Esophagus mucosa (tissue), 1 donor: ENCODE data around the gene BET1. TPM values are rescaled to one million over a fixed set of nuclear protein-coding genes. Genes with fewer than 3 reads are reported as not detected.

Experiments
- ATAC-seq: fragments of 200-7000 bp; cut with Tn5 transposase; one replicate; pipeline ENCODE4 v1.9.1; 2020
- total RNA-seq: library from RNA; stranded (reverse); gene quantifications from one replicate; pipeline ENCODE4 v1.2.4, GENCODE V29; 2023
- donor health status: DM: yes; HTN: yes; CAD: no.

BET1 gene
- total RNA-seq, 1 donor from 2014 or later, result 12.2 TPM

DNA sequence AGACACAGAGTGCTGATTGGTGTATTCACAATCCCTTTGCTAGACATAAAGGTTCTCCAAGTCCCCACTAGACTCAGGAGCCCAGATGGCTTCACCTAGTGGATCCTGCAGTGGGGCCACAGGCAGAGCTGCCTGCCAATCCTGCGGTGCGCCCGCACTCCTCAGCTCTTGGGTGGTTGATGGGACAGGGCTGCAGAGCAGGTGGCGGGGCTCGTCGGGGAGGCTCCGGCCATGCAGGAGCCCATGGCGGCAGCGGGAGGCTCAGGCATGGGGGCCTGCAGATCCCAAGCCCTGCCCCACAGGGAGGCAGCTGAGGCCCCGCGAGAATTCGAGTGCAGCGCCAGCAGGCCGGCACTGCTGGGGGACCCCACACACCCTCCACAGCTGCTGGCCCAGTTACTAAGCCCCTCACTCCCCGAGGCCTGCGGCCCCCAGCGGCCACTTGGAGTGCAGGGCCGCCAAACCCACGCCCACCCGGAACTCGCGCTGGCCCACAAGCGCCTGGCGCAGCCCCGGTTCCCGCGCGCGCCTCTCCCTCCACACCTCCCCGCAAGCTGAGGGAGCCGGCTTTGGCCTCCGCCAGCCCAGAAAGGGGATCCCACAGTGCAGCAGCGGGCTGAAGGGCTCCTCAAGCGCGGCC is 7.7 kb upstream of the BET1 start:
- ATAC-seq, result no peak

DNA sequence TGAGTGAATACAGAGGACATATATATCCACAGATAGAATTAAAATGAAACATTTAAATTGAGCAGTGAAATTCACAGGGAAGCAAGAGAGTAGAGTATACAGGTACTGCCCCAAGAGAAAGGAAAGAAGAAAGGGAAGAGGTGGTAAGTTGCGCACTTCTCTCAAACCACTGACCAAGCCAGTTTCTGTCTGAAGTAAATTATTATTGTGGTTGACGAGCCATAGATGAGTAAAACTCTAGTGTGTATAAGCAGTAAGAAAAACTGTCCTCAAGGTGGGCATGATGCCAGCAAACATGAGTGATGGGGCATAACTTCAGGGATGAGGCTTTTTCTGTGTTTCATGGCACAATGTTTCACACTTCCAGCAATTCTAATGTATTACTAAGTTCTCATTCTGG is 4.4 kb upstream of the BET1 start:
- no peak for ATAC-seq

DNA sequence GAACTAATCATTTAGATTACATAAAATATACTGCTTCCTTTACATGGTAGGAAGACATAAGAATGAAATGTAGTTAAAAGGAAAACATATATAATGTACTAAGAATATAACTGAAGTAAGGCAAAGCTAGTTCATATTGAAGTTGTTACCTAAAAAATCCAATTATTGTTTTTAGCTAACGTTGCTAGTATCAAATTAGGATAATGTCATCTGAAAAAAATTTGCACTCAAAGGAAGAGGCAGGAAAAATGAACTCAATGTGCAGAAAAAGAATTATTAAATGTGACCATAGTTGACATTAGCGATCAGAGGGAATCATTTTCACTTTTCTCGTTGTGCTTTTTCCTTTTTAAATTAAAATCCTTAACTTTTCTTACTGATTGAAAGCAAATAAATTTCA is 1.6 kb upstream of the BET1 start:
- ATAC-seq, result no peak

DNA sequence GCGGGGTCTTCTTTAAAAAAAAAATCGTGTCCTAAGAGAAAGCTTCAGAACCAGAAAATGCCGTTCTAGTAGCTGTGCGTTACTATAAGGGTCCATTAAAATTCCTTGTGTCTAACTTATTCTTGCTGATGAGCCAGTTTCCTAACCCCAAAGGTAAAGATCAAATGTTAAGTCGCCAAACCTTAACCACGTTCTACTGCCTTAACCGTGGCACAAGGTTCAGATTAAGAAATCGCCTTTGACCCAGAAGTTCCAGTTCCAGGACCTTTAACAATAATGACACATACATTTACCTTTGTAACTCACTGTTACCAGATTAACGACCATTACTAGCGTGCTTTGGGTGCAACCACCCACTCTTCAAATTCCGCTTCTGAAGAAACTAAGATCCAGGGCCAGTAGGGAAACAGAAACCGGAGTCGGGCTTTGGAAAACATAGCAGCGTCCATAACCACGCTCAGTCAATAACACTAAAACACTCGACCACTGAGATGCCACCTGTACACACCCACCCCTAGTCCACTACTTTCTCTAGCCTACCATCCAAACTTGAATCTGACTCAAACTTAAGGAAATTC is 620 bp downstream of the BET1 start:
- ATAC-seq, result peak; percentile 26

DNA sequence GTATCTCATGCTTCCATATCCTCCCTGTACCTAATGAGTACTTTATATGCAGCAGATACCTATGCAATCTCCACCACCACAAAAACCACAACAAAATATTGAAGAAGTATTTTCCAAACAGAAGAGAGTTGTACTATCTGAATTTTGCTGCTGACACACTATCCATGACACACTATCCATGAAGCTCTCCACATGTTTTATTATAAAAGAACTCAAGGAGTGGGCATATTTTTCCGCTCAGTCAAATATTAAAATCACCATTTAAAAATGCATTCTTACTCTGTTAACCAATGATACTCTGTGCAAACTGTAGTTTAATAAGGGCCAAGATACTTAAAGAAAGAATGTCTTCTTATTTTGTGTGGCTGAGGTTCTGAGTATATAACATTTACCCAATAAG is 2.8 kb downstream of the BET1 start:
- ATAC-seq, result no peak

DNA sequence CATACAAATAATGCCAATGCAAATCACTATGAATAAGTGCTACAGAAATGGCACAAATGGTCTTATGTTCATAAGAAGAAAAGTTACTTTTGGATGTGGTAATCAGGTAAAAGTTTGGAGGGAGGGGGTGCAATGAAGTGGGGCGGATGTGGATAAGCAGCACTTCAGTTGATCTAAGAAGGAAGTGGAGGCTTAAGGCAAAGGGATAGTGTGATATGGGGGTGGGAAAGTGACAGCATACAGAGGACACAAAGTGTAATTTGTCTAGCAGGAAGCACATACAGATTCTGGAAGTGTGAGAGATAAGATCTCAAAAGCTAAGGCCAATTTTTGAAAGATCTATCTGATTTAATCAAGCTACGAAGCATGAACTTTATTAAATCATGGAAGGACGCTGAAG is 6.3 kb downstream of the BET1 start:
- no peak for ATAC-seq

DNA sequence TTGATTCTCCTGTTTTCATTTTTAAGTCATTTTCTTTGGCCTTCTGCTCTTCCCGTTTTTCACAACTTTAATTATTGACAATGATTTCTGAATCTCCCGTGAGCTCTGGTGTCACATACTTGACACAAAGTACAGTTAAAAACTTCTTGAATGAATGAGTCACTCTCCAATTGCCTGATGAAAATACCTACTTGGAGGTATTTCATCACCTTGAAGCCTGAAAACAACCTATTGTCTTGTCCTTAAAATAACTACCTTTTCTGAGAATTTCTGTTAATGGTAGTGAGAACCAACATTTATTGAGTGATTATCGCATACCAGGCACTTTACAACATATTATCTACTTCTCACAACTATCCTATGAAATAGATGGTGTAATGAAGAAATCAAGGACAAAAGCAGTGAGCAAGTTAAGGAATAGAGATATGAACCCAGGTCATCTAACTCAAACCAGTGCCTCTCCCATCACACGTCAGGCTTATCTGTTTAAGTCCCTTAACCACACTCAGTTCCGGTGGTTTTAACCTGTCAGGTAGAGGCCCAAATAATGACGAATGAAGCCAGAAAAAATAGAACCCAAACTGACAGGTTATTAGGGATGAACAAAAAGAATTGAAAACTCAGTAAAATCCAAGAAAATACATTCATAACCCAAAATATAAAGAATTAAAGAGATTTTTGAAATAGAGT is 11.6 kb downstream of the BET1 start:
- ATAC-seq, result no peak

DNA sequence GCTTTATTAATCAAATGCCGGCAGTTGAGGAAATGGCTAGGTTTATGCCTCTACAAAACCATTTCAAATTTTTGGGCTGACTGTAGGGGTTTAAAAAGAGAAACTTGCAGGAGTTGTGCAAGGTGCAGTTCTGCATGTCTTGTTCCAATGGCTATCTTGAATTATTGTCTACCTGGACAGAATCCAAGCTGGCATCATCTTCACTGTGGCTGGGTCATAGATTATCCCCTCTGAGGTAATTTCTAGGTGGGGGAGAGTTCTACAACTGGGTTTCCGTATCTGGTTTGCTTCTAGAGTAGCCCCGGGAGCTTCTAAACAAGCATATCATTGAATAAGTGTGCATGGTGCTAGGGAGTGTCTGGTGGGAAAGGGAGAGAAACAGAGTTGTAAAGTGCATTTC is 16.9 kb downstream of the BET1 start:
- no peak for ATAC-seq

DNA sequence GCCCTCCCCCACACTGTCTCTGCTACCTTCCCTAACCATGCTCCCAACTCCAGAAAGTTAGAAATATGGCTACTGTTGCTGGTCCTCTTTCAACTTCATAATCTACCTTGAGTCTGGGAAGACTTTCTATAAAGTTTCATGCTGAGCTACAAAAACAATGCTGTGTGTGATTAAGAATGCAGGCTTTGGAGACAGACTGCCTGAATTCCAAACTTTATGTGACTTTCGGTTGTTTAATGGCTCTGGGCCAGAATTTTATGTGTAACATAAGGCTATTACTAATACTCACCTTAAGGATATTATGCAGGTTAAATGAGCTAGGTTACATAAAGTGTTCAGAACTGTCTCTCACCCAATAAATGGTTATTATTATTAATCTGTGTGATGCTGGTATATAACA is 19.1 kb downstream of the BET1 start:
- no peak for ATAC-seq

DNA sequence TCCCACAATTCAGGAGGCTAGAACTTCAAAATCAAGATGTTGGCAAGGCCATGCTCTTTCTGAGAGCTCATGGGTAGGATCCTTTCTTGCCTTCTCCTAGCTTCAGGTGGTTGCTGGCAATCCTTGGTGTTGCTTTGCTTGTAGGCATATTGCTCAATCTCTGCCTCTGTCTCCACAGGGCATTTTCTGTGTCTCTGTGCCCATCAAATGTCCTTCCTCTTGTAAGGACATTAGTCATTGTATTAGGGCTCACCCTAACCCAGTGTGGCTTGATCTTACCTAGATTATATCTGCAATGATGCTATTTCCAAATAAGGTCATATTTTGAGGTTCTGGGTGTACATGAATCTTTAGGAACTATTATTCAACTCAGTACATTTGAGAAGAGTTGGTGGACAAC is 20.1 kb downstream of the BET1 start:
- no peak for ATAC-seq

DNA sequence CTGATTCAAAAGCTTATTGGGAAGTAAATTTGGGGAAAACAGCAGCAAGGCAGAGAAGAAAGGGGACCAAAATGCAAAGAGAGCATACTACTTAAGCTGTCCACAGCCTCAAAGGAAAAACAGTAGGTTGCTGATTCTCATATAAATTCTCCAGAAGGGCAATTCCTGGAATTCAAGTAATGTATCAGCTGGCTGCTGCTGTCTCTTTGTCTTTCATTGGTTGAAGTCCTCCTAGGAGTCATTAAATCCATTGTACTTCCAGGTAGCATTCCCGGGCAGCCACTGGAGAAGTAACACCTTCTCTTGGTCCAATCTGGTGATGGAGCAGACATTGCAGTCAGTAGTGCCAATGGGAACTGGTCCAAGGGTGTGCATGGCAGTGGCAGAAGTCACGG is 22.7 kb downstream of the BET1 start:
- no peak for ATAC-seq

DNA sequence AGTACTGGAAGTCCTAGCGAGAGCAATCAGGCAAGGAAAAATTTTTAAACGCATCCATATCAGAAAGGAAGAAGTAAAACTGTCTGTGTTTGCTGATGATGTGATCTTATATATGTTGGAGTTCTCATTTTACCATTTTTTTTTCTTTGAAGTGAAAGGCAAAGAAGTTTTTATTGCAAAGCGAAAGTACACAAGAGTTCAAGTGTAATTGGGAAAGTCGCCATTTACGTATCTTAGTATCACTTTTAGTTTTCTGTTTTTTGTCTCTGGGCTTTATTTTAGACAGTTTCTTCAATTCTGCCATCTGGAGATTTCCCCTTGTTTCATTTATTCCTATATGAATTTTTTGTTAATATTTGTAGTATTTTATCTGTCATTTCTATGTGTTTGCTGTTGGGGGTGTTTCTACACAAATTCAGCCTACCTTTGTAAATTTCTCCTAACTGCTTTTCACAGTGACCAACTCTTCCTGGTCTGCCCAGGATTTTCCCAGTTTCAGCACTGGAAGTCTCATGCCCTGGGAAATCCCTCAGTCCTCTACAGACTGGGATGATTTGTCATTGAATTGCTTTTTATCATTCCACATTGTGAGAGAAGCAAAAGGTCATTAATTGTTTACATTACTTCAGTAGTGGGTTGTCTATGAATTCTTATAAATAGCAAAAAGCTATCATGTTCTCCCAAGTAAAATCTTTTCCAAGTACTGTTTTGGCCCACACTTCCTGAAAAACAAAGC is 23.2 kb downstream of the BET1 start:
- ATAC-seq, result no peak

DNA sequence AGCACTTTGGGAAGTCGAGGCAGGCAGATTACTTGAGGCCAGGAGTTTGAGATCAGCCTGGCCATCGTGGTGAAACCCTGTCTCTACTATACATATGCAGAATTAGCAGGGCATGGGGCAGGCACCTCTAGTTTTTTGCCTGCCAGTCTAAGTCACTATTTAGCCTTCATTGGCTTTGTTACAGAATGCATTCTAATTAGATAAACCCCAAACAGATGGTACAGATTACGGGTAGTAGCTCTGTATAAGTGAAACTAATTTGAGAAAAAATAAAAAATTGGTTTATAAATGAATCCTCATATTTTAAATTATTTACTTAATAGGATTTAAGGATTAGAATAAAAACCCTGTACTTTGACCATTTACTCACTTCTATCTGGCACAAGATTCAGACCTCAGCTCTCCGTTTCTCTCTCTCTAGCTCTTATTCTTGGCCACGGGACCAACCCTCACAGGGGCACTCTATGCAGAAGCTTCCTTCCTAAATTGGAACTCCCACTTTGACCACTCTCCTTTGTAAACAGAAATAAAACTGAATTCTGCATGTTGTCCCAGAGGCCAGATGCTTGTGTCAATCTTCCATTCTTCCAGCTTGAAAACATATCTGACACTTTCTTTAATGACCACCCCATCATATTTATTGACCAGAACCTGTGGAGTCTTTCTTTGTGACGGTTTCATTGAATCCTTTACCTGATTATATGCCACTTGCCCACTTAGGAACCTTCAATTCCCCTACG is 26.8 kb downstream of the BET1 start:
- ATAC-seq, result no peak

DNA sequence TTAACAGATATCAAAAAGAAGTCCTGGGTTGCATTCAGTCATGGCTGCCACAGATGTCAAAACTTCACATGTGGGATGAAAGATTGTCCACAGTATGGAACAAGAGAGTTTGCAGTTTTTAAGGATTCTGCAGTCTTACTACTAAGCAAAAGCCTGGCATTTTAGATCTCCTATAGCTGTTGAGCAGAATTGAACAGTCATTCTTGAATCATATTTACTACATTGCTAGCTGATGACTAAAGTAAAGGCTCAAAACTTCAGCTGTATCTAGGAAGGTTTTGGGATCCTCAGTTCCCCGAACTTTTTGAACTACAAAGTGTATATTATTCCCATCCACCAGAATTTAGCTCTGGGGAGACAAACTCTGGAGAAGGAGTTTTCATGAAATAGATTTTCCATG is 31.0 kb downstream of the BET1 start:
- ATAC-seq, result no peak

DNA sequence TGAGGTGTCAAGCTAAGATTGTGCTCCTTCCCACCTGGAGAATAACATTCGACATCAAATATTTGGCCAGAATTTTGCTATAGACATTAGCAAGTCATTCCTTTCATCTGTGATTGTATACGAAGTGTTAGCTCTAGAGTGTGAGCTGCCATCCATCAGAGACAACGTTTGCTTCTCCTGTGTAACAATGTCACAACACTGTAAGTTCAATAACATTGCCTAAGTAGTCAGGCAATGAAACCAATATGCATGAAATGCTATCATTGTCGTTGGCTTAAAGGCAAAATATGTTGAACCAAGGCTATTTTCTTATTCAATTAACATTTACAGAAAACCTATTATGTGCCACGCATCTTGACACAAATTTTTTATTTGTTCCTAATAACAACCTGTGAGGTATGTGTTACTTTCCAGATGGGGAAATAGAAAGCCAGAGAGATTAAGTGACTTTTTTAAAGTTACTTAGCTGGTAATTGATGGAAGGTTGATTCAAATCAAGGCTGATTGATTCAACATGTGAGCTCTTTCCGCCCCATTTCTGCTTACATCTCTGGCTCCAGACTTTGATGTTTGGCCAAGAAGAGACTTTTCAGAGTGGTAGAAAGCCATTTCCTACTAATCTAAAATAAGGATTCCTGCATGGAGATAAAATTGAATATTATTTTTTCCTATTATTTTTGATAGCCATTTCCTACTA is 32.0 kb downstream of the BET1 start:
- ATAC-seq, result no peak

DNA sequence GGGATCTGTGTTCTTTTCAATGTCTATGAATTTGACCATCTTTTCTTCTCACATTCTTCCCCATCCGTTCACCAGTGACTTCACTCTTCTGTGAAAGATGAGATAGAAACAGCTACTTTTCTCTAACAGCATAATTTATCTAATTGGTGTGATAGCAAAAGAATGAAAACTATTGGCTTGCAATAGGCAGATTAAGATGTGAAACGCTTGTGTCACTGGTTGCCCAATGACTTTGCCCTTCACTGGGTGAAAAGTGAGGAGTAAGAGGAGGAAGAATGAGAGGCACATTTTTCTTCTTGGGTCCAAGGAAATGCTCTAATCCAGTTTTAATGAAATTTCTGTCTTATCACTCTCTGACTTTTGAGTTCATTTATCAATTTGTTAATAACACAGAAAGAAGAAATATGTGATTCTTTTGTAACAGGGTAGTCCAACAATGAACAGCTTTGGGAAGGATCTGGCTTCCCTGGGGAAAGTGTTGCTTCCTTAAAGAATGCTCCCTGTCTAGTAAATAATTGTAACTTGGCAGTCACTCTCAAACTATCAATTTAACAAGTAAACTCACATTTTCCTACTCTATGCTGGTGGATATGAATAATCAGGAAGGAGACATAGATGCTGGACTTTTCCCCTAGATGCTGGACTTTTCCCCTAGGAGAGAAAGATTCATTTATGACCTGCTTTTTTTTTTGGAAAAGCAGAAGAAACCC is 35.1 kb downstream of the BET1 start:
- ATAC-seq, result no peak

DNA sequence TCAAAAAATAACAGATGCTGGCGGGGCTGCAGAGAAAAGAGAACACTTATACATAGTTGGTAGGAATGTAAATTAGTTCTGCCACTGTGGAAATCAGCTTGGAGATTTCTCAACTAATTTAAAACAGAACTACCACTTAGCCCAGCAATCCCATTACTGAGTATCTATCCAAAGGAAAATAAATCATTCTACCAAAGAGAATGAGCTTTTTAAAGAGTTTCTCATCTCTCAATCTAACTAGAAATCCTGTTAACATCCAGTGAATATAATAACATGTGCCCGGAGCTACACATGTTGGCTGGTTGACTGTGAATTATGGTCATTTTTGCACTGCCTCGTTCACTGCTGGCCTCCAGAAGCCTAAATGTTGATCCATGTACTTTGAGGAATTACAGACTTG is 39.3 kb downstream of the BET1 start:
- no peak for ATAC-seq

DNA sequence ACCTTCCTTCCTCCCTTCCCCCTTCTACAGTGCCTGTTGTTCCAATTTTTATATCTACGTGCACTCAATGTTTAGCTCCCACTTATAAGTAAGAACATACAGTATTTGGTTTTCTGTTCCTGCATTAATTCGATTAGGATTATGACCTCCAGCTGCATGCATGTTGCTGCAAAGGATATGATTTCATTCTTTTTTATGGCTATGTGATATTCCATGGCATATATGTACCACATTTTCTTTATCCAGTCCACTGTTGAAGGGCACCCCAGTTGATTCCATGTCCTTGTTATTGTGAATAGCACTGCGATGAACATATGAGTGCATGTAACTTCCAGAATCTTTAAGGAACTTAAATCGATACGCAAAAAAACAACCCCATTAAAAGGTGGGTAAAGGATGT is 39.9 kb downstream of the BET1 start:
- no peak for ATAC-seq

DNA sequence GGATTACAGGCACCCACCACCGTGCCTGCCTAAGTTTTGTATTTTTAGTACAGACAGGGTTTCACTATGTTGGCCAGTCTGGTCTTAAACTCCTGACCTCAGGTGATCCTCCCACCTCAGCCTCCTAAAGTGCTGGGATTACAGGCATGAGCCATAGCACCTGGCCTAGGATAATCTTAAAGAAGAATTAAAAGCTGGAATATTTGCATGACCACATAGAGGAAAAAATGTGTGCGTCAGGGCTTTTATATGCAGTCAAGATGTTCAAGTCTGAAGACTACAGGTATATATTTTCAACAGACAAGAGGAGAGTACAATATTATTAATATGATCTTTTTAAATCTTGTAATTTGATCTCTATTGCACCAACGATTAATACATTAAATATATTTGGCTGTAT is 43.2 kb downstream of the BET1 start:
- no peak for ATAC-seq

DNA sequence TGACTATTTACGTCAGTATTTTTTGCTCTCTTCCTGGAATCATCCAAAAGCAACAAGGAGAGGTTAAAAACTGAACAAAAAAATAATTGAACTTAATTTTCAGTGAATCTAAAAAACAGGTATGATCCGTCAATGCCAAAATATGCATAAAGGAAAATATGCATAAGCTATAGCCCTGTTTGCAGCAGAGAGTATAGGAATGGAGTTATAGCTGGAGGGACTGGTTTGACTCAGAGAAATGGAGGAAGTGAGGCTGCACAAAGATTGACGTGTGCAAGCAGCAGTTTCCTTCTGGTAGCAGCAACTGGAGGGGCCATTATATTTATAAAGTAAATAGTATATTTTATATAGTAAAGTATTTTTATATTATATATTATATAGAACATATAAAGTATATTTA is 45.5 kb downstream of the BET1 start:
- no peak for ATAC-seq

DNA sequence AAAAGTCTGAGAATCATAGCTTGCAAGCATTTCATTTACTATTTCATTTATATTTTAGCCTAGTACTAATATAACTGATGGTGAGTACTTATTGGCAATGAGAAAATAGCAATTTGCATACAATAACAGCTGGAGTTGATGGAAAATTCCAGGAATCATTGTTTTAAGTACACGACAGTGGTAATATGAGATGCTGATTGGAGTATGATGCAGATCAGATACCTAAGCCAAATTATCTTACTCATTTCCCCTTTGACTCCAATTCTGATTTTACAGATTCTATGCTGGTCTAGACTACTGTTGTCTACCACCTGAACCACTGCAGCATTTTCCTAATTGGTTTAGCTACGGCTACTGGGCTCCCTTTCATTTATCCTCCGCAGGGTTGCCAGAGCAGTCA is 45.9 kb downstream of the BET1 start:
- no peak for ATAC-seq

DNA sequence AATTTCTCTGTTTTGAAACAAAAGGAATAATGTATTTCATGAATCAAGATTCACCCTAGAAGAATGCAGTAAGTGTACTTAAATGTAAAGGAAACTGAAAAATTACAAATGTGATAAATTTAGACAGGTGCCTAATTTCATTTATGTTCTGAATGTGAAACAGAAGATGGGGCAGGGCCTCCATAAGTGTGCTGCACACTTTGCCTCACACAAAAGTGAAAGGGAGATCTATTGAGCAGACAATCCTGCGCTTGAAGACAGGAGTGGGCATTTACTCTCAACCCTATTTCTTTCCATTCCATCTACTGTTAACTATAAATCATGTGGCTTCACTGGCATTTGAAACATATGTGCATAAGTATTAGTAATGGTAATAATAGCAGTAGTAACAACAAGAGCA is 46.4 kb downstream of the BET1 start:
- no peak for ATAC-seq
